HuH-7.5 (cell line): ENCODE data around the gene MEMO1.
"Not testable (repeated sequence)": the region's sequence is repeated elsewhere in the genome, so short reads cannot be mapped to it uniquely, and the experiment has no call there.

ENCODE experiments used
- DNase-seq: peaks from one replicate; pipeline ENCODE4 v3.0.0; 2011; ENCODE audit warnings: low spot score

The MEMO1 gene

DNA sequence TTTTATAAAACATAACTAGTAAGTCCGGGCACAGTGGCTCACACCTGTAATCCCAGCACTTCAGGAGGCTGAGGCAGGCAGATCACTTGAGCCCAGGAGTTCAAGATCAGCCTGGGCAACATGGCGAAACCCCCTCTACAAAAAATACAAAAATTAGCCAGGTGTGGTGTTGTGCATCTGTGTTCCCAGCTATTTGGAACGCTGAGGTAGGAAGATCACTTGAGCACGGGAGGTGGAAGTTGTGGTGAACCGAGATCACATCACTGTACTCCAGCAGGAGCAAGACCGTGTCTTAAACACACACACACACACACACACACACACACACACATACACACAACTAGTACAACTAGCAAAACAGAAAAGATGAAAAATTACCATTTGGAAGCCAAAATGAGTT, 103.3 kb downstream of the MEMO1 start:
- not testable (repeated sequence) for DNase-seq

DNA sequence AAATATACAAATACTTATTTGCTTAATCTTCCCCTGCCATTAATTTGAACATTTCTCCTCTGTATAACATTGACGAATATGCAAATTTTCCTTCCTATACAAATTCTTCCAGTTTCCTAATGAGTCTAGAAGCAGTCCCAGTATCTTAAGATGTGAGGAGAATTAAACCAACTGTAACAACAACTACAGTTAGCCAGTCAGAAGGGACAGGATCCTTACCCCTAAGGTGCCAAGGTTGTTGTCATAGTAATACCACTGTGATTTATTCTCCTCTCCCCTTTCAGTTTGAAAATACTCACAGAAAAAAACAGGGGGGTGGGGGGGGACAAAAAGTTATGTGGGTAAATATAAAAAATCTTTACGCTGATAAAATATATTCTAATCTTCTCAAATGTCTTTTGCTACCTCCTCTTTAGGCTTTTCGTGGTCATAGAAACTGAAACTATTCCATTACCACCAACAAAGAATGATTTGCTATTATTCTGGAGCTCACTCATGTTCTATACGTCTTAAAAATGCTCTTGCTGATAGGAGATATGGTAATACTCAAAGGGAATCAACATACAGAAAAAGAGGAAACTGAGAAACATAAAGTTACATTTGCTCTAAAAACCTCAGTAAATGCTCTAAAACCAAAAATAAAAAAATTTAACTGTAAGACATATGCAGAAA, 107.6 kb downstream of the MEMO1 start:
- no peak for DNase-seq

DNA sequence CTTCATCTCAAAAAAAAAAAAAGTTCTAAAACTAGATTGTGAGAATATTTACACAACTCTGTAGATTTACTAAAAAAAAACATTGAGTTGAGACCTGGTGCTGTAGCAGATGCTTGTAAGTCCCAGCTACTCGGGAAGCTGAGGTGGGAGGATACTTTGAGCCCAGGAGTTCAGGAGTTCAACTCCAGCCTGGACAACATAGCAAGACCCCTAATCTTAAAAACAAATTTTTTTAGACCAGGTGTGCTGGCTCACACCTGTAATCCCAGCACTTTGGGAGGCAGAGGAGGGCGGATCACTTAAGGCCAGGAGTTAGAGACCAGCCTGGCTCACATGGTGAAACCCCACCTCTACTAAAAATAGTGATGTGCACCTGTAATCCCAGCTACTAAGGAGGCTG, 108.9 kb downstream of the MEMO1 start:
- no peak for DNase-seq

DNA sequence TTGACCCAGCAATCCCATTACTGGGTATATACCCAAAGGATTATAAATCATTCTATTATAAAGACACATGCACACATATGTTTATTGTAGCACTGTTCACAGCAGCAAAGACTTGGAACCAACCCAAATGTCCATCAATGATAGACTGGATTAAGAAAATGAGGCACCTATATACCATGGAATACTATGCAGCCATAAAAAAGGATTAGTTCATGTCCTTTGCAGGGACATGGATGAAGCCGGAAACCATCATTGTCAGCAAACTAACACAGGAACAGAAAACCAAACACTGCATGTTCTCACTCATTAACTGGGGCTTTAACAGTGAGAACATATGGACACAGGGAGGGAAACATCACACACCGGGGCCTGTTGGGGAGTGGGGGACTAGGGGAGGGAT, 110.7 kb downstream of the MEMO1 start:
- not testable (repeated sequence) for DNase-seq

DNA sequence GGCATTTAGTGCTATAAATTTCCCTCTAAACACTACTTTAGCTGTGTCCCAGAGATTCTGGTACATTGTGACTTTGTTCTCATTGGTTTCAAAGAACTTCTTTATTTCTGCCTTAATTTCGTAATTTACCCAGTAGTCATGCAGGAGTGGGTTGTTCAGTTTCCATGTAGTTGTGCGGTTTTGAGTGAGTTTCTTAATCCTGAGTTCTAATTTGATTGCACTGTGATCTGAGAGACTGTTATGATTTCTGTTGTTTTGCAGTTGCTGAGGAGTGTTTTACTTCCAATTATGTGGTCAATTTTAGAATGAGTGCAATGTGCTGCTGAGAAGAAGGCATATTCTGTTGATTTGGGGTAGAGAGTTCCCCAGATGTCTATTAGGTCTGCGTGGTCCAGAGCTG, 112.5 kb downstream of the MEMO1 start:
- not testable (repeated sequence) for DNase-seq

DNA sequence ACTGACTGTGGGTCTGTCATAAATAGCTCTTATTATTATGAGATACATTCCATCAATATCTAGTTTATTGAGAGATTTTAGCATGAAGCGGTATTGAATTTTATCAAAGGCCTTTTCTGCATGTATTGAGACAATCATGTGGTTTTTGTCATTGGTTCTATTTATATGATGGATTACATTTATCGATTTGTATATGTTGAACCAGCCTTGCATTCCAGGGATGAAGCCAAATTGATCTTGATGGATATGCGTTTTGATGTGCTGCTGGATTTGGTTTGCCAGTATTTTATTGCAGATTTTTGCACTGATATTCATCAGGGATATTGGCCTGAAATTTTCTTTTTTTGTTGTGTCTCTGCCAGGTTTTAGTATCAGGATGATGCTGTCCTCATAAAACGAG, 113.5 kb downstream of the MEMO1 start:
- not testable (repeated sequence) for DNase-seq

DNA sequence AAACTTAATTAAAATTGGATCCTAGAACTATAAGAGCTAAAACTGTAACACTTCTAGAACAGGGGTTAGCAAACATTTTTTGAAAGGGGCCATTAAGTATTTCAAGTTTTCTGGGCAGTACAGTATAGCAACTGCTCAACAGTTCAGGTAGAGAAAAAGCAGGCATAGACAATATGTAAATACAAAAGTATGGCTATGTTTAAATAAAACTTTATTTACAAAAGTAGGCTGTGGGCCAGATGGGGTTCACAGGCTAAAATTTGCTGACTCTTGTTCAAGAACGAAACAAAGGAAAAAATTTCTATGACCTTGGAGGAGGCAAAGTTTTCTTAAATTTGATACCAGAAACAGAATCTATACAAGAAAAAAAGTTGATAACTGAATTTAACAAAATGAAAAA, 114.5 kb downstream of the MEMO1 start:
- no peak for DNase-seq

DNA sequence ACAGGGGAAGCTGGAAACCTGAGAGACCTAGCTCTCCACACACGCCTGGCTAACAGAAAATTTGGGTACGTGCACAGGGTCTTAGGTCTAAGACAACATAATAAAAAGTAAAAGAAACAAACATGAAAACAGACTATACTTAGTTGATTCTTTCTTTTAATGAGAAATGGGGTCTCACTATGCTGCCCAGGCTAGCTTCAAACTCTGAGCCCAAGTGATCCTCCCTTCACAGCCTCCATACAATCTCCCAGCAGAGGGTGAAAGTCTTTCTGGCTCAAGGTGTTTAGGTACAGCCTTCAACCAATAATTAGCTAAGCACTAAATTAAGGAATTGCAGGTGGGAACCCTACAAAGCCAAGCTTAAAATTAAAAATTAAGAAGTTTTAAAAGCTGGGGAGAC, 116.2 kb downstream of the MEMO1 start:
- no peak for DNase-seq

DNA sequence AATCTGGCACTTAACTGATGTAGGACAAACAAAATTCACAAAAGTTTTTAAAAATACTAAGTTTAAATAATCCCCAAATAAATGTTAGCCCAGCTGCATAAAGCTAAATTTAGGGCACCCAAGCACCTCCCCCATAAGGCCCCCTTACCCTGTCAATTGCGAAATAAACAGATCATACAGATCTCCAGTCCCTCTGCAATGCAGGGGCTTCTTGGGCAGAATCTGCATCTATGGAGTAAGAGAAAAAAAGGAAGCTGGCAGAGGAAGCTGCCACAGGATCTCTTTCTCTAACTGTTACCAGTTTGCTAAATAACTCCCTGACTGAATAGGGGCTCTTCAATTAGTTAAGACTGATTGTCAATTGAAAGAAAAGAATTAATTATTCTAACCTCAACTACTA, 117.7 kb downstream of the MEMO1 start:
- no peak for DNase-seq

DNA sequence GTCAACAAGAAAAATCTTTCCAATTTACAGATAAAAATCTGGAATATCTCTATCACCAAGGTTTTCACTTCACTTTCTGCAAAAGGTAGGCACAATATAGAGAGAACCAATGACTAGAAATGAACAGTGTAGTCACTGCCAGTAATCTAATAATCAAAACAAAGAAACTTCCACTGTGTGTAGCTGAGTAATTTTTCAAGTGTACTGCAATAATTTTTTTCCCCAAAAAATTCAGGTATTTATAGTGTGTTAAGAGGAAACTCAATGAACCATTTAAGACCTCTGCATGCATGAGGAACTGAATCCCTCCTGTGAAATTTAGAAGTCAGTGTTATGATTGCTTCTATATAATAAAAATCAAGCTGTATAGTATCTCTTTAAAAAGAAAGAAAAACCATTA, 121.8 kb downstream of the MEMO1 start:
- no peak for DNase-seq

DNA sequence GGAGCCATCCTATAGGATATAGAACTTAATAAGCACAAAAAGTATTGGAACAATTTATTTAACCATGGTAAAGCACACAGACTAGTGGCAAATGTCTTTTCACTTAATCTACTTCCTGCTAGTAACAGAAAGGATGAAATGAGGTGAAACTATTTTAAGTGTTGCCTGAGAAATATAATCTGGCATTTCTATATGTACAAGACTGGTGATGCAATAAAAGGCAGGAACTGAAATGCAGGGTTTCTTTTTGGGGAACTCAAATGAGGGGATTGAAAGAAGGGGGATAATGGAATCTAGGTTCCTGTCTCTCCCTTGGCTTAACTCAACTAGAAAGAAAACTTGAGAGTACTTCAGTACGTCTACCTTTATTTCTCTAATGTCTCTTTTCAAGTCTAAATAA, 122.3 kb downstream of the MEMO1 start:
- no peak for DNase-seq

DNA sequence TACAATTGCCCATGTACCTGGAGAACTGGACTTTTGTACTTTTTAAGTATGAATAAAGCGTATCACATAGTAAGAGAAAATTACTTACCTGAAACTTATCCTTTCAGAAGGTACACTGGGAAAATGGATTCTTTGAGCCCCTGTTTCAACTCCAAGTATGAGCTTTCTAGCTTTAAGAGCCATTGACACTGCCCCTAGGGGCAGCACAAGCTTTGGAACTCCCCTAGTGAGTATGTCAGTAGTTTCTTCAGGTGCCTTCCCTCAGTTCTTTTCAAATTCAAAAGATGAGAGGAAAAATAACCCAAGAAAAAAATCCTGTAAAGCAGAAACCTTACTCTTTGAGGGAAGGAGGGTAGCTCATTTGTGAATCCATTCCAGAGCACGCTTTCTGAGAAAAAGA, 124.1 kb downstream of the MEMO1 start:
- DNase-seq: no peak

DNA sequence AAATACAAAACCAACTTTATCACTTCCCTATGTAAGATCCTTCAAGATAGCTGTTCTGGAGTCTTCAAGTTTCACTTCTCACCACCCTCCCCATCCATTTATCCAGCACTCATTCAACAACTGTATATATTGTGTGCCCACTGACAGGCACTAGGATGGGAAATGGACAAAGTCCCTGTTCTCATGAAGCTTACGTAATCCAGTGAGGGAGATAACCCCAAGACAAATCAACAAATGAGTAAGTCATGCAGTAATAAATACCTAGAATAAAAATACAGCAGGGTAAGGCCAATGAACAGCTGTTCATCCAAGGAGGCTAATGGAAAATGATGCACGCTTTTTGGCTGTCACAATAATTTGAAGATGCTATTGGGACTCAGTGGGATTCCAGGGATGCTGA, 133.8 kb downstream of the MEMO1 start:
- DNase-seq: no peak

DNA sequence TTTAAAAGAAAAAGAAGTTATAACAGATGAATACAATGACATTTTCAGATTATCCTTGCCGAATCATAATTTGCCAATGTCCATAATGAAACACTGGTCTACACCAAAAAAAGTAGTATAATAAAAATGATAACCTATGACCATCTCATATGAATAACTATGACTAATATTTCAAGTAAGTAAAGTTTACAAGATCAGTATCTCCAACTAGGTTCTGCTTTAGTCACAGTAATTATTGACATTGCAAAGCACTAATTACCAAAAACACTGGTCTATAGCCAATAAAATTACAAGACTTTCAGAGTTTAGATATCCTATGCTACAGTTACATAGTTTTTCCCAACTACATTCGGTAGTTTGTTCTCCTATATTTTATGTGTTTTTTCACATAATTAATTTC, 136.7 kb downstream of the MEMO1 start:
- DNase-seq: no peak

DNA sequence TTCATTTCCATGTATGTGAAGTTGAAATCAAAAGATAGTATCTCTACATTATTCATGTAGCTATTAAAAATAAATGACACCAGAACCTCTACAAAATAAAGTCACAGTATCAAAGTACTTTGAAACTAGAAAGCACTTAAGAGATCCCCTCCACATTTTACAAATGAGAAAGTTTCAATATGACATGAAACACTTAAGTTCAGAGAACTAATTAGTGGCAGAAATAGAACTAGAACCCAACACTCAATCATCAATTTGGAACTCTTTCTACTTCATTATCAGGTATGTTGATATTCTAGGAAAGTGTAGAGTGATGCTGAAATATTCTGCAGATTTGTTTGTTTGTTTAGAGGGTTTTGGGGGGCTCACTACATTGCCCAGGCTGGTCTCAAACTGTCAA, 145.6 kb downstream of the MEMO1 start:
- no peak for DNase-seq

DNA sequence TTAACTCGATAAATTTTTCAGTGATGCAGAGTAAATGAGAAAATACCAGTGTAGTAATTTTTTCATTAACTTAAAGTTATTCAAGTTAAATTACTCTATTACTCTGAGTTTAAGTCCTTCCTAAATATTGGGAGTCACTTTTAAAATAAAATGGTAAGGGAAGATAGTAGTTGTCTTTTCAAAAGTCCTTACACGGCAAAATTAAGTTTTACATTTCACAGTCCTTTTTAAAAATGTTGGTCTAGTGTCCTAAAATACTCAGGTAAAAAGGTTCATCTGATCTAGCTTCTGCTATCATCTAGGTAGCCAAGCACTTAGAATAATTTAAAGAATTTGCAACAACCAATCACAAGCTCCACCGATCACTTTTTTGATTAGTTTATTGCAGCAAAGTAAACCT, 146.9 kb downstream of the MEMO1 start:
- no peak for DNase-seq

DNA sequence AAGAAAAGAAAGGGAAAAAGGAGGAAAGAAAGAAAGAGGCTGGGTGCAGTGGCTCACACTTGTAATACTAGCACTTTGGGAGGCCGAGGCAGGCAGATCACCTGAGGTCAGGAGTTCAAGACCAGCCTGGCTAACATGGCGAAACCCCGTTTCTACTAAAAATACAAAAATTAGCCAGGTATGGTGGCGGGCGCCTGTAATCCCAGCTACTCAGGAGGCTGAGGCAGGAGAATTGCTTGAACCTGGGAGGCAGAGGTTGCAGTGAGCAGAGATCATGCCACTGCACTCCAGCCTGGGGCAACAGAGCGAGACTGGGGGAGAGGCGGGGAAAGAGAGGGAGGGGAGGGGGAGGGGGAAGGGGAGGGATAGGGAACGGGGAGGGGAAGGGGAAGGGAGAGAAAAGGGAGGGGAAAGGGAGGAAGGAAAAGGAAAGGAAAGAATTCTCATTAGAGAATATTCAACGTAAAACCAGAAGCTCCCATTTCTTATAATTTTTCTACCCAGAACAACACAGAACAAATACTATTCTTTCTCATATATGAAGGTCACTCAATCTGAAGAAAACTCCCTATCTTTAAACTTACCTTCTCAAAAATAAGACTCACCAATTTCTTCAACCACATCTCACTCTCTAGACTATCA, 147.7 kb downstream of the MEMO1 start:
- DNase-seq: not testable (repeated sequence)

DNA sequence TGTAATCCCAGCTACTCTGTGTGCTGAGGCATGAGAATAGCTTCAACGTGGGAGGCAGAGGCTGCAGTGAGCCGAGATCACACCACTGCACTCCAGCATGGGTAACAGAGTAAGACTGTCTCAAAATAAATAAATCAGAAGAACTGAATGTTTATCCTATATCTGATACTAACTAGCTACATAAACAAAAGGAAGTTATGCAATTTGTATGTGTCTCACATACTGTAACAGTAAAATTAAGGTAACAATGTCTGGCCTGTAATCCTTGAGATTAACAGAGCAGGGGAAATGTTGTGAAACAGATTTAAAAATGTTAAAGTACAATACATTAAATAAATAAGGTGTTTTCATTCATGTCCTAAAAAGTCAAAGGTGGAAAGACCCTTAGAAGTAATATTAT, 150.8 kb downstream of the MEMO1 start:
- DNase-seq: no peak

DNA sequence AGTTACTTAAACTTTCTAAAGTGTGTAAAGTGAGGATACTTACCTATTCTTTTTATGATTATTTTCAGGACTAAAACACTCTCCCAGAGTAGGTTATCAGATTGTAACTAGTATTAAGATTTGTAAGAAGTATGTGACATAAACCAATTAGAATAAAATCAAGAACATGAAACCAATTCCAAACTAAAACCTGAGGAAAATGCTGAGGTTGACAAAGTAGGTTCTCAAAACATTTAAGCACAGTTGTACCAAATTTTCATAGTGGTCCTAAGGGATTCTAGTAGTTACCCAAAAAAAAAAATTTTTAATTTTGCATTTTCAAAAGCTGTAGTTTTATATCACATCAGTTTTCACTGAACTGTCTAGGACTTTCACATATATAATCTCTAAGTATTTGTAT, 157.3 kb downstream of the MEMO1 start:
- DNase-seq: no peak

DNA sequence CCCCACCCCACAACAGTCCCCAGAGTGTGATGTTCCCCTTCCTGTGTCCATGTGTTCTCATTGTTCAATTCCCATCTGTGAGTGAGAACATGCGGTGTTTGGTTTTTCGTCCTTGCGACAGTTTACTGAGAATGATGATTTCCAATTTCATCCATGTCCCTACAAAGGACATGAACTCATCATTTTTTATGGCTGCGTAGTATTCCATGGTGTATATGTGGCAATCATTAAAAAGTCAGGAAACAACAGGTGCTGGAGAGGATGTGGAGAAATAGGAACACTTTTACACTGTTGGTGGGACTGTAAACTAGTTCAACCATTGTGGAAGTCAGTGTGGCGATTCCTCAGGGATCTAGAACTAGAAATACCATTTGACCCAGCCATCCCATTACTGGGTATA, 168.7 kb downstream of the MEMO1 start:
- not testable (repeated sequence) for DNase-seq

DNA sequence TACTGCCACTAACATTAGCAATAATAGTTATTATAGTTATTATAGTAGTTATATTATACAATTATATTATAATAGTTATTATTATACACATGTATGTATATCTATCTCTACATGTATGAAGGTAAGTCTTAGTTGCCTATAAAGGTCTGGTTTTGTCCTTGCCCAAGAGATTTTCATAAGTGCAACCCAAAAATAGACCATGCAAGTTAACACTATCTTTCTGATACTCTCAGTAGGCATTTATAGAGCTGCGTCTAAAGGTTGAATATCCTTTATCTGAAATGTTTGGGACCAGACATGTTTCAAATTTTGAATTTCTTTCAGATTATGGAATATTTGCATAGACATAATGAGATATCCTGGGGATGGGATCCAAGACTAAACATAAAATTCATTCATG, 175.4 kb downstream of the MEMO1 start:
- no peak for DNase-seq

DNA sequence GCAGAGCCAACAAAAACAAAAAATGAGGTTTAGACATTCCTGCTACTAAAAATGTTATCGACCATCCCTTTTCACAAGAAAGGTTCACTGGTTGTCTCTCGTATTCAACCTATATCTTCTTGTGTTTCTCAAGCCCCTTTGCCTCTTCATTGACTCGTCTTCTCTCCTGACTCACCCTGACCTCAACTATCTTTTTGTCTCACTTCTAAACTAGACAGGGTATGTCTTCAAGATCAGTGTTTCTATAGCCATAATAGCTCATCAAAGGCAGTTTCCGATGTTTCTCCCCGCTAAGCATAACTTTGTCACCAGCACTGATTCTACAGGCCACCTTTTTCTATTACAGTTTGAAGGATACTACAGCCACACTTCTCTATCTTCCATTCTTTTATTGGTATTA, 178.4 kb downstream of the MEMO1 start:
- DNase-seq: no peak

DNA sequence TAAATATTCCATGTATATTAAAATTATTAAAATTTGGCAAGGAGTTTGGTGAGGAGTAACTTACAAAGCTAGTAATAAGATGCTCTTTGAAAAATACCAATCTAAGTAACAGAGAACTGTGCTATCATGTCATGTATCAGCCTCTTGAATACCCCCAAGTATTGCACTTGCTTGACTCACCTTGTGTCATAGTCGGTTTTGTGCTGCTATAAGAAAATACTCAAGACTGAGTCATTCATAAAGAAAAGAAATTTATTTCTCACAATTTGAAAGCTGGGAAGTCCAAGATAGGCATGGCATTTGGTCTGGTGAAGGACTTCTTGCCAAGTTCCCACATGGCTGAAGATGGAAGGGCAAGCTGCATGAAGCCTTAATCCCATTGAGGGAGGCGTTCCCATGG, 179.2 kb downstream of the MEMO1 start:
- DNase-seq: no peak

DNA sequence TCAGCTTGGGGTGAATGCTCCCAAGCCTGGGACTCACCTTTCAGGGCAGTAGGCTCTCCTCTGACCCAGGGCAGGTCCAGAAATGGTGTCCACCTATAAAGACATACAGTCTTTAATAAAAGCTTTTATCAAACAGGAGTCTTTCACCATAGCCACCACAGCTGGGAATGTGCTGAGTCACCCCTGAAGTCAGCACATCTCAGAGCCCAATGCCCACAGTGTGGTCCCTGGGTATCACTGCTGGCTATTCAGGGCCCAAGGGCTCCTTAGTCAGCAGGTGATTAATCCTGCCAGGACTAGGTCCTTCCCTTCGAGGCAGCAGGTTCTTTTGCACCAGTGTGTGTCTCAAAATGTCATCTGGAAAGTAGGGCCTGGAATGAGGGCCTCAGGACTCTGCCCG, 181.9 kb downstream of the MEMO1 start:
- DNase-seq: no peak
